Suppressor macrophage treated with lipopolysaccharide for 4 hours (primary cell): Measurements from ENCODE around the gene FGD6.
"Not testable (repeated sequence)": the region's sequence is repeated elsewhere in the genome, so short reads cannot be mapped to it uniquely, and the experiment has no call there.

Experiments
- DNase-seq: peaks from one replicate; pipeline ENCODE4 v3.0.0-alpha.2; 2020

The FGD6 gene

GRCh38 chr12:95204141-95204866 lies 13.0 kb downstream of the FGD6 start:
- DNase-seq: peak; percentile 85

DNA sequence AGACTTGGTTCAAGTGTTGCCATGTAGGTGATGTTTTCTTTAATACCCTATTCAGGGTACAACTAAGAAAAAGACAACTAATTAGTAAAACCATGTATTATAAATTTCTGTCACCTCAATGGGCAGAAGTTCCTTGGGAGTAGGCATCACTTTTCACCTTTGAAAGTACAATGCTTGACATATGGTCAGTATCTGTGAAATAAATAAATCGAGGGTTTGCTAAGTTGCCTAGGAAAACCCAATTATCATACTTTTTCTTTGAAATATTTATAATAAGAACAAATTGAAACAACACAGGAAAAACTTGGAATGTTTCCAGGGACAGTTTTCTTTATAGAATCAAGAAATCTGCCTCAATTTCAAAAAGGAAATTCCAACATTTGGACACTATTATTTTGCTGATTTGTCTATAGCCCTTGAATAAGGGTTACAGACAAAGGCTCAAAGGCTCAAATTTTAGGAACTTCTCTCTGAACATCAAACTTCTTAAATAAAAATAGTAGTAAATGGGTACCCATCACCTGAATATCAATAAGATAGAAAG lies 13.7 kb downstream of the FGD6 start:
- DNase-seq: no peak

DNA sequence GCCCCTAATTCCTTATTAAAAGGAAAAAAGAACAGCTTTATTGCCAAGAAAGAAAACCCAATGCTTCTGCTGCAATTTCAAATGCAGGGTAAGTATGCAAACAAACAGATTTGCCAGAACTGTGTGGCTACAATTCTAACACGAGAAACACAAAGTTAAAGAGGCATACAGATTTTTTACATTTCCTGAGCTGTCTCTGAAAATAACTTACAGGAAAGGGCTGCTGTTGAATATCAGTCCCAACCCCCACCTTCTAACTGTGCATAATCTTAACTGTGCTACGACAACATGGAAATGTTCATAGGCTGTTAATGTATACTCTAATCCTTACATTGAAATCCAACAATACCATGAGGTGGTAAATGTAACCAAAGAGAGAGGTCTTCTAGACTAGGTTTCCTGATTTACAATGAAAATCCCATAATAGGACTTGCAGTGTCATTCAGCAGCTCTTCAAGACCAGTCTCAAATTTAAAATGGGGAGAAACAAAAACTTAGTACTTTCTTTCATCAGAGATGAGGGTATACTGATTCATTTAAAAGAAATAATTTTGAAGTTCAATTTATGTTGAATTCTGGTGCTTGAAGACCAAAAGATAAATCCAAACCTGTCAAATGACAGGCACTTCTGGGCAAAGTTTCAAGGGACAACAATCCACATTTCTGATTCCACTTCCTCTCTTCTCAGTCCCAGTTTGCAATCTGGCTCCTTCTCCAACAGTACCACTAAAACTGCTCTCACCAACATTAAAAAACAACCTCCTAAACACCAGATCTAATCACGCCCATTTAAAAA lies 14.4 kb downstream of the FGD6 start:
- DNase-seq: peak; percentile 43

GRCh38 chr12:95201056-95201670 lies 16.1 kb downstream of the FGD6 start:
- no peak for DNase-seq

DNA sequence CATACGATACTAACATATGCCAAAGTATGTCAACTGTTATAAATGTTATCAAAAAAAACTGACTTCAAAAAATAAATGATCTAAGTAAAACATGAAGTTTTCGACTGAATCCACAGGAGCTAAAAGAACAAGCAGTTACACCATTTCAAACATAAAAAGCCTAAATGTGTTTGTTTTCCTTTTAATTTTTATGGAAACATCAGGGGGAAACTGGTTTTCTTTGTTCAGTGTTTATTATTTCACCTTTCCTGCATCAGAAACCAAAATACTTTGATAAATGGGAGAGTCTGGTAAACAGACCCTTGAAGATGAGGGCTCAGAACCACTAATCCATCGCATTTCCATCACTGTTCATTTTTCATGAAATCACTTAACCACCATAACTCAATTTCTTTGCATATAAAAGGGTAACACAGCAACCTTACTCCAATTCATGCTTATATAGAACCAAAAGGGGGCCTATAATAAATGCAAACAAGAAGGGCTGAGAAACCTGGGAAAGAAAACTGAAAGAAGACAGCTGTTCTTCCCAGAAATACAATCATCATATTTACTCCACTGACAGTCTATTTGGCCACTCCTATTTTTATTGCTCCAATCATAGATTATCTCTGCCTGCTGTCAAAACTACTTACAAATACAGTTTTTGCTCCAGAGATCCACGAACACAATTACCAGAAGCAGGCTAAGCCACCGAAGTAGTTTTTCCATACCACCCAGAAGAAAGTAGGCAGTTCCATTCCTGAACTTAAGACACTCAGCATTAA lies 17.0 kb downstream of the FGD6 start:
- peak; percentile 39 for DNase-seq

GRCh38 chr12:95198914-95199313 lies 18.4 kb downstream of the FGD6 start:
- DNase-seq: peak; percentile 73

DNA sequence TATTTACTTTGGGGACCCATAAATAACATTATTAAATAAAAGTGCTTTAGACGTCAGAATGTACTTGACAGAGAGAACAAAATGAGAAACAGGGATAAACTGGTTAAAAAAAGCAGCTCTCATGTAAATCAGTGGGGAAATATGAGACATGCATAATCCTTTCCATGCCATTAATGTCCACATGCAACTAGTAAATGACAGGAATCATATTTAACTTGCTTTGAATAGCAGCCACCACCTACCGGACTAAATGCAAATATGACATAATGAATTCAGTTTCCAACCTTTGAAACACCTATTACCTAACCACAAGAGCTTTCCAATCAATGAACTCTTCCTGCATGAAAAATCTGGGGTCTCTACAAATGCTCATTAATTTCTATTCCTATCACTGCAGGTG lies 19.6 kb downstream of the FGD6 start:
- DNase-seq: no peak

- DNase-seq: not testable (repeated sequence)
Observed at GRCh38 chr12:95196875-95197569, 20.2 kb downstream of the FGD6 start.

DNA sequence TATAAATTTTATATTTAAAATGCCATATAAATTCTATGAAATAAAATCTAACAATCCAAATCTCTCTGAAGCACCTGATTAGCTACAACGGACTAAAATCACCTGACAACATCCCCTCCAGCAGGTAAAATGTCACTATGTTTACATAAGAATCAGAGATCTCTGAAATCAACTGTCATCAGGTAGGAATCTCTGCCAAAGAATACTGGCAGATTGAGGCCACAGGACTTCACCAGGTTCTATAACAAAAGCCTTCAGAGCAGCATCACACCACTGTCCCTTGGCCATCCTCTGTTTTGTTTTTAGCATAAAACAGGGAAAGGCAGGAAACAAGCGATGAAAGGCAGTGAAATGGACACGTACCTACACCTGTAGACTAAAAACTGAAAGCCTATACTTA lies 22.1 kb downstream of the FGD6 start:
- no peak for DNase-seq

DNA sequence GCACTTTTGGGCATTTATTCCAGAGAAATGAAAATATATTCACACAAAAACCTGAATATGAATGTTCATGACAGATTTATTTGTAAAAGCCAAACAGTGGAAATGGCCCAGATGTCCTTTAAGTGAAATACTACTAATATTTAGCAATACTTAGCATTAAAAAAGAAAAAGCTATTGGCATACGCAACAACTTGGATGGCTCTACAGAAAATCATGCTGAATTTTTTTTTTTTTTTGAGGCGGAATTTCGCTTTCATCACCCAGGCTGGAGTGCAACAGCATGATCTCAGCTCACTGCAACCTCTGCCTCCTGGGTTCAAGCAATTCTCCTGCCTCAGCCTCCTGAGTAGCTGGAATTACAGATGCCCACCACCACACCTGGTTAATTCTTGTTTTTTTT lies 24.1 kb downstream of the FGD6 start:
- DNase-seq: no peak

GRCh38 chr12:95192271-95192670 lies 25.0 kb downstream of the FGD6 start:
- no peak for DNase-seq

- DNase-seq: no peak
Observed at GRCh38 chr12:95191060-95191696, 26.1 kb downstream of the FGD6 start.

GRCh38 chr12:95187865-95188415 lies 29.3 kb downstream of the FGD6 start:
- no peak for DNase-seq

DNA sequence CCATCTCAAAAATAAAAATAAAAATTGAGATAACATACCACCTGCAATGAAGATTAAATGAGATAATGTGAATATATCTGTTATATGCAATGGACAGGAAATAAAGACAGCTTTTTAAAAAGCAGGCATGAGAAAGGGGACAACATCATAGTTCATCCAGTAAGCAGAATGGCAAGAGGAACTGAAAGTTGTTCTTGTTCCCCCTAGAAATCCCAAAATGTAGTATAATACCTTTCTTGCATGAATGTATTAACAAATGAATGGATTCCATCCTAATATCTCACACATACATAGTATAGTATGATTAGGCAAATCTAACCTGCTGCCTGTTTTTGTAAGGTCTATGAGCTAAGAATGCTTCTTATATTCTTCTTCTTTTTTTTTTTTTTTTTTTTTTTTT lies 31.4 kb downstream of the FGD6 start:
- peak; percentile 59 for DNase-seq

- peak; percentile 73 for DNase-seq
Observed at GRCh38 chr12:95185072-95185471, 32.2 kb downstream of the FGD6 start.

GRCh38 chr12:95184121-95184520 lies 33.1 kb downstream of the FGD6 start:
- peak; percentile 68 for DNase-seq

DNA sequence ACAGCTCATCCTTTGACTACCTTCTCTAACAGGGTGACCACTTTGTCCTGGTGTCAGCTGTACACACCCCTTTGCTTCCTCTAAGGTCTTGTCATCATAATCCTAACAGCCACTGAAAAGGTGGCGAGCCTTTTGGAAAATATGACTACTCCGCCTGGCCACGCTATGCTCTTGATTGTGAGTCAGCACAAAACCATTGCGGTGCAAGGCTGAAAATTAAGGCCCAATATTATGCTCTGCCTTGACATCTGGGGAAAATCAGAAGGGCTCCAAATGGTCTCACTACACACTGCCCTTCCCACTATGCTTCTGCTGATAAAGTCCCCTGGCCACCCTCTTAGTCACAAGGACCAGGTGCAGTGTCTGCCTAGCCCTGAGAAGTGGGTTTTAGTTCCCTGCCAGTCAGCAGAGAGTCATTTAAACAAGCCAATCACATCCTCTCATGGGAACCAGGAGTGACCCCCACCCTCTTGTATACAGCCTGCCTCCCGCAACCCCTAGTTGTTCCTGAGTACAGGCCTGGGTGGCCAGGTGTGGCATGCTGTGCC lies 34.3 kb downstream of the FGD6 start:
- DNase-seq: no peak

DNA sequence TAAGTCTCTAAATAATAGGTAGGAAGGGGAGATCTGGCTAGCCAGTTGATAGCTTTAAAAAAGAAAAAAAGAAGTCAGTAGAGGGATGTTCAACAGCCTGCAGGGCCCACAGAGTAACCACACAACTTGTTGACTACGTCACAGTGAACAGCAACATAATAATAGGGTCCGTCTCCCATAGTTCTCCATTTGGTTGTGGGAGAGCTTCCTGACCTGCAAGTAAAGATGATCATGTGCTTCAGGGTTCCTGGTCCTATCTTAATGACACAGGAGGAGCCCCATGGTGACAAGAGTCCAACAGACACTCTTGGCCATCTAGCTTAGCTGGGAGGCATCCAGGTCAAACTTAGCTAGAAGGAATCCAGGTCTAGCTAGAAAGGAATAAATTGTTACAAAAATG lies 36.2 kb downstream of the FGD6 start:
- no peak for DNase-seq

DNA sequence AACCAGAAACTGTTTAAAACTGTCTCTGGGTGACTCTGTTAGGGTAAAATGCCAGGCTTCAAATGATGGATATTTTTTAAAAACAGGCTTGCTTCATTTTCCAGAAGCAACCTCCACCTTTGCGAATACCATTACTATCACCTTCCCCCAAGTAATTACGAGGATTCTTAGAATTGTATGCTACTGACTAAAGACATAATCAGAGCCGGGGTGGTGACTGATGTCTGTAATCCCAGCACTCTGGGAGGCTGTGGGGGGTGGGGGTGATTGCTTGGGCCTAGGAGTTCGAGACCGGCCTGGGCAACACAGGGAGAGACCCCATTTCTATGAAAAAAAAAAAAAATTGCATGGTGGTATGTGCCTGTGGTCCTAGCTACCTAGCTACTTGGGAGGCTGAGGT lies 38.3 kb downstream of the FGD6 start:
- no peak for DNase-seq

GRCh38 chr12:95178136-95178535 lies 39.1 kb downstream of the FGD6 start:
- DNase-seq: no peak

DNA sequence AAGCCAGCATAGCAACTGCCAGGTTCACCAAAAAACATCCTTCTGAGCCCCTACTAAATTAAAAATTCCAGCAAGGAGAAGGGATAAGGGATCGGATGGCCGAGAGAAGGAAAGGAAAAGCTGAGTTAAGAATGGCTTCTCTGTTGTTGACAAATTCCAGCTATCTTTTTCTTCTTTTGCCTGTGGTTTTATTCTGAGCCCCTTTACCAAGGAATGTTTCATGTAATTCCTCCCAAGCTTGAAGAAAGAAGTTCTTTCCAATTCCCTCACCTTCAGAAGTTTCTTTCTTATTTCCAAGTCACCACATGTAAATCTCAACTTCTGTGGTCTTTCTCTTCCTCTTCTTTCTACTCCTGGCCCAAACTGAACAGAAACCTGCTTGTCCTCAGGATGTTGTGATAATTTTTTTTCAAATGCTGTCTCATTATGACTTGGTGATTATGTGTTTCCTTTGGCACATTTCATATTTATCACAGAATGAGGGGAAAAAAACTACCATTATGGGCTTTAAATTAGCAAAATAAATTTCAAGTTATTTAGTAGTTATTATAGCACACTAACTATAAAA lies 40.0 kb downstream of the FGD6 start:
- DNase-seq: no peak
